ENCODE results near the gene NKX2-4.

Gene NKX2-4

DNA sequence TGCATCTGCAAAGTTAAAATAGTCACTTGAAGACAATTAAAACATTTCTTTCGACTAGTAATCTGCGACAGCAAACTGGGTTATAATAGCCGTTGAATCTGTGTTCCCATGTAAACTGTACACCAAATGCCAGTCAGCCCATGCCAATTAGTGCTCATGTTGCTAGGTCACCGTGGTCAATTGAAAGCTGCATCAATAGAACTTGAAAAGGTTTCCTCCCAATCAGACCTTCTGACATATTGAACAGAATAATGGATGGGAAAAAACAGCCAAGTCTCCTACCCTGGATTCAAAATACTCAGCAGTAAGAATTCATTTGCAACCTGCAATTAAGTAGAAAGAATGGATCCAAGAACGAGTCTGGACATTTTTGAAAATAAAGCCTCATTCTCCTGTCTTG is 11.2 kb downstream of the NKX2-4 start:
- DNase-seq (ENCODE audit: low read depth): no peak
- H3K4me3 ChIP-seq (ENCODE audit: low read length): no peak overlapping the region
- TF ChIP-seq, protein P1, sequence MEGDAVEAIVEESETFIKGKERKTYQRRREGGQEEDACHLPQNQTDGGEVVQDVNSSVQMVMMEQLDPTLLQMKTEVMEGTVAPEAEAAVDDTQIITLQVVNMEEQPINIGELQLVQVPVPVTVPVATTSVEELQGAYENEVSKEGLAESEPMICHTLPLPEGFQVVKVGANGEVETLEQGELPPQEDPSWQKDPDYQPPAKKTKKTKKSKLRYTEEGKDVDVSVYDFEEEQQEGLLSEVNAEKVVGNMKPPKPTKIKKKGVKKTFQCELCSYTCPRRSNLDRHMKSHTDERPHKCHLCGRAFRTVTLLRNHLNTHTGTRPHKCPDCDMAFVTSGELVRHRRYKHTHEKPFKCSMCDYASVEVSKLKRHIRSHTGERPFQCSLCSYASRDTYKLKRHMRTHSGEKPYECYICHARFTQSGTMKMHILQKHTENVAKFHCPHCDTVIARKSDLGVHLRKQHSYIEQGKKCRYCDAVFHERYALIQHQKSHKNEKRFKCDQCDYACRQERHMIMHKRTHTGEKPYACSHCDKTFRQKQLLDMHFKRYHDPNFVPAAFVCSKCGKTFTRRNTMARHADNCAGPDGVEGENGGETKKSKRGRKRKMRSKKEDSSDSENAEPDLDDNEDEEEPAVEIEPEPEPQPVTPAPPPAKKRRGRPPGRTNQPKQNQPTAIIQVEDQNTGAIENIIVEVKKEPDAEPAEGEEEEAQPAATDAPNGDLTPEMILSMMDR (IDR thresholded peaks at IDR 0.05; ENCODE audit: insufficient read depth, low read depth, low read length, missing control alignments): no peak

DNA sequence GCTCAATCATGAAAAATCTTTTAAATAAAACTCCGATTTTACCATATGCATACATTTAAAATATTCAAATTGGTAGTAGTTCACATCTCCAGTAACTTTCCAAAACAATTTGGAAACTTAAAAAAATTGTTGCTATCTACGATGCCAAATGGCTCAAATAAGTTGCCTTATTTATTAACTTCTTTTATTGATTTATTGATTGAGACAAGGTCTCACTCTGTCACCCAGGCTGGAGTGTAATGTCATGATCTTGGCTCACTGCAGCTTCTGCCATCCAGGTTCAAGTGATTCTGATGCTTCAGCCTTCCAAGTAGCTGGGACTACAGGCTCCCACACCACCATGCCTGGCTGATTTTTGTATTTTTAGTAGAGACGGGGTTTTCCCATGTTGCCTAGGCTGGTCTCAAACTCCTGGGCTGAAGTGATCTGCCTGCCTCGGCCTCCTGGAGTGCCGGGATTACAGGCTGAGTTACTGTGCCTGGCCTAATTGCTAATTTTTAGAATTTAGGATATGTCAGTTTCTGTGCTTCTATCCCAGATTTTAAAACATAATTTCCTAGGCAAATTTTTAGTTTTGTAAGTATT is 12.9 kb downstream of the NKX2-4 start:
- DNase-seq (ENCODE audit: low read depth): no peak
- TF ChIP-seq, protein P1 (IDR thresholded peaks at IDR 0.05; ENCODE audit: insufficient read depth, low read depth, low read length, missing control alignments): no peak
- no peak overlapping the region for H3K4me3 ChIP-seq (ENCODE audit: low read length)

GRCh38 chr20:21381619-21382018 is 15.7 kb downstream of the NKX2-4 start:
- TF ChIP-seq, protein P1 (IDR thresholded peaks at IDR 0.05; ENCODE audit: insufficient read depth, low read depth, low read length, missing control alignments): no peak

GRCh38 chr20:21380711-21381110 is 16.6 kb downstream of the NKX2-4 start:
- DNase-seq (ENCODE audit: low read depth): no peak
- TF ChIP-seq, protein P1 (IDR thresholded peaks at IDR 0.05; ENCODE audit: insufficient read depth, low read depth, low read length, missing control alignments): no peak
- H3K4me3 ChIP-seq (ENCODE audit: low read length): no peak overlapping the region

More at GRCh38 chr20:21381619-21382018, 15.7 kb downstream of the NKX2-4 start:
- no peak for DNase-seq (ENCODE audit: low read depth)
- H3K4me3 ChIP-seq (ENCODE audit: low read length): no peak overlapping the region

- DNase-seq (ENCODE audit: low read depth): no peak
- TF ChIP-seq, protein P1 (IDR thresholded peaks at IDR 0.05; ENCODE audit: insufficient read depth, low read depth, low read length, missing control alignments): no peak
- no peak overlapping the region for H3K4me3 ChIP-seq (ENCODE audit: low read length)
These were observed 19.1 kb downstream of the NKX2-4 start for GRCh38 chr20:21378259-21378658.

DNA sequence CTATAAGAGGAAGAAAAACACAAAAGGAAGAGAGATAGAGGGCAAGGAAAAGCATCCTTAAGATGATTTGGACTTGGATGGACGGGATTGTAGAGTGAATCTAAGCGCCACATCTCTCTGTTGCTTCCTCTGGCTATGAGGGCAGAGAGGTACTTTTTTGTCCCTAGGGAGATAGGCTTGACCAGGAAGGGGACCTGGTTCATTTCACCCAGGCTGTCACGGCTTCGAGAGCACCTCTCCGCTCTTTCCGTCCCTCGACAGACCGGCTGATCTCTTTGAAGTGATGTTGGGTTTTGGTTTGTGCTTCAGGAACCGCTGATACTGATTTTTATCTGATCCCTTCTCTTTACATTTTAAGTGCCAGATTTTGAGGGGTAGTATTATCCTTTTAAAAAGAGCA is 19.6 kb downstream of the NKX2-4 start:
- TF ChIP-seq, protein P1 (IDR thresholded peaks at IDR 0.05; ENCODE audit: insufficient read depth, low read depth, low read length, missing control alignments): no peak
- DNase-seq (ENCODE audit: low read depth): no peak
- H3K4me3 ChIP-seq (ENCODE audit: low read length): no peak overlapping the region

DNA sequence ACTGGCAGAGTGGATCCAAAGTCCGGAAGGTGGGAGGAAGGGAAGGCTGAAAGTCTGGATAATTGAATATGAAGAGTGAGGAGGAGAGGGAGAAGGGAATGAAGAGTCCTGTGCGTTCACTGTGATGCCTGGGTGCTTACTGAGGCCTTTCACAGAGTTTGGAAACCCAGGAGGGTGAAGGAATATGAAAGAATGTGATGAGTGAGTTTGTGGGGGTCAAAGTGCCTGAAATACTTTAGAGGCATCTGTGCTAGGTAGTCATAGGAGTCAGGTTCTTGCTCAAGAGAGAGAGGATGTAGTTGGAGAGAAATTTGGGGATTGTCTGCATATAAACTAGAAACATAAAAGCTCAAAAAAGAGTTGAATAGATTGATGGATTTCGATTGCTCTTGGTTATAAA is 20.7 kb downstream of the NKX2-4 start:
- TF ChIP-seq, protein P1 (IDR thresholded peaks at IDR 0.05; ENCODE audit: insufficient read depth, low read depth, low read length, missing control alignments): no peak
- DNase-seq (ENCODE audit: low read depth): no peak
- no peak overlapping the region for H3K4me3 ChIP-seq (ENCODE audit: low read length)

Data from epithelial cell of esophagus (primary cell).